ENCODE data around the gene STT3B. TPM values are rescaled to one million over a fixed set of nuclear protein-coding genes. Genes with fewer than 3 reads are reported as not detected.

The STT3B gene
- total and polyA plus RNA-seq, 8 donors, result 127 to 176 (median 160) TPM

- DNase-seq (peak in 1 of 4 donors; percentile 21), ATAC-seq (peak; percentile 38)
- no peak overlapping the region for H3K4me3 ChIP-seq
- peaks cover 6 to 78% of the 10 kb centered on the region in 2 donors for H3K4me1 ChIP-seq
- no peak overlapping the region for H3K27ac ChIP-seq
- intact Hi-C loops (cut with DNase I), result no loop called here
- no peaks in the 10 kb centered on the region for H3K27me3 ChIP-seq
- no peaks in the 10 kb centered on the region for H3K9me3 ChIP-seq
- no peak for TF ChIP-seq CTCF (IDR thresholded peaks at IDR 0.05)
- H3K36me3 ChIP-seq, result no peaks in the 10 kb centered on the region
Observed at GRCh38 chr3:31546162-31546561, 13.4 kb downstream of the STT3B start.

- ATAC-seq (no peak), DNase-seq (no peak)
- TF ChIP-seq CTCF (IDR thresholded peaks at IDR 0.05), result no peak
- H3K4me1 ChIP-seq, result peaks cover 6 to 76% of the 10 kb centered on the region in 2 donors
- no peak overlapping the region for H3K4me3 ChIP-seq
- intact Hi-C loops (cut with DNase I), result no loop called here
- no peak overlapping the region for H3K27ac ChIP-seq
- H3K27me3 ChIP-seq, result no peaks in the 10 kb centered on the region
- no peaks in the 10 kb centered on the region for H3K36me3 ChIP-seq
- H3K9me3 ChIP-seq, result no peaks in the 10 kb centered on the region
Observed at GRCh38 chr3:31546725-31547124, 14.0 kb downstream of the STT3B start.

- Histone ChIP-seq H3K4me3 (no peak overlapping the region), H3K4me1 (peaks cover 6 to 55% of the 10 kb centered on the region in 2 donors), H3K9me3 (no peaks in the 10 kb centered on the region), H3K27me3 (no peaks in the 10 kb centered on the region), H3K36me3 (no peaks in the 10 kb centered on the region), H3K27ac (no peak overlapping the region)
- intact Hi-C loops (cut with DNase I), result no loop called here
- DNase-seq (peak in 1 of 4 donors; percentile 29), ATAC-seq (peak; percentile 76)
- peak in 1 of 2 donors; percentile 54 for TF ChIP-seq CTCF (IDR thresholded peaks at IDR 0.05)
Observed at GRCh38 chr3:31550452-31551251, 17.9 kb downstream of the STT3B start.

GRCh38 chr3:31551646-31552045 lies 18.9 kb downstream of the STT3B start:
- Histone ChIP-seq H3K27me3 (no peaks in the 10 kb centered on the region), H3K27ac (no peak overlapping the region), H3K9me3 (no peaks in the 10 kb centered on the region), H3K4me3 (no peak overlapping the region), H3K36me3 (no peaks in the 10 kb centered on the region), H3K4me1 (peaks cover 6 to 45% of the 10 kb centered on the region in 2 donors)
- ATAC-seq, result no peak
- no peak for DNase-seq
- TF ChIP-seq CTCF (IDR thresholded peaks at IDR 0.05), result no peak
- intact Hi-C loops (cut with DNase I), result no loop called here

- intact Hi-C loops (cut with DNase I), result no loop called here
- H3K36me3 ChIP-seq, result no peaks in the 10 kb centered on the region
- no peak for ATAC-seq
- H3K9me3 ChIP-seq, result no peaks in the 10 kb centered on the region
- no peak overlapping the region for H3K4me3 ChIP-seq
- H3K4me1 ChIP-seq, result peaks cover 6 to 41% of the 10 kb centered on the region in 2 donors
- DNase-seq, result no peak
- H3K27me3 ChIP-seq, result no peaks in the 10 kb centered on the region
- no peak overlapping the region for H3K27ac ChIP-seq
- no peak for TF ChIP-seq CTCF (IDR thresholded peaks at IDR 0.05)
Observed at GRCh38 chr3:31552103-31552502, 19.4 kb downstream of the STT3B start.
